Measurements from ENCODE around the gene CRY1.
A peak's percentile ranks its signal among the peaks of the same experiment; 100 is the strongest.
"Not testable (repeated sequence)": the region's sequence is repeated elsewhere in the genome, so short reads cannot be mapped to it uniquely, and the experiment has no call there.

The CRY1 gene

GRCh38 chr12:106997916-106998315 is 95.4 kb downstream of the CRY1 start:
- DNase-seq: no peak

DNA sequence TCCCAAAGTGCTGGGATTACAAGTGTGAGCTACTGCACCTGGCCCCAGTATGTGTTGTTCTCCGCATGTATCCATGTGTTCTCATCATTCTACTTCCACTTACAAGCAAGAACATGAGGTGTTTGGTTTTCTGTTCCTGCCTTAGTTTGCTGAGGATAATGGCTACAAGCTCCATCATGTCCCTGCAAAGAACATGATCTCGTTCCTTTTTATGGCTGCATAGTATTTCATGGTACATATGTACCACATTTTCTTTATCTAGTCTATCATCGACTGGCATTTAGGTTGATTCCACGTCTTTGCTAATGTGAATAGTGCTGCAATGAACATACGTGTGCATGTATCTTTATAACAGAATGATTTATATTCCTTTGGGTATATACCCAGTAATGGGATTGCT is 97.2 kb downstream of the CRY1 start:
- not testable (repeated sequence) for DNase-seq

DNA sequence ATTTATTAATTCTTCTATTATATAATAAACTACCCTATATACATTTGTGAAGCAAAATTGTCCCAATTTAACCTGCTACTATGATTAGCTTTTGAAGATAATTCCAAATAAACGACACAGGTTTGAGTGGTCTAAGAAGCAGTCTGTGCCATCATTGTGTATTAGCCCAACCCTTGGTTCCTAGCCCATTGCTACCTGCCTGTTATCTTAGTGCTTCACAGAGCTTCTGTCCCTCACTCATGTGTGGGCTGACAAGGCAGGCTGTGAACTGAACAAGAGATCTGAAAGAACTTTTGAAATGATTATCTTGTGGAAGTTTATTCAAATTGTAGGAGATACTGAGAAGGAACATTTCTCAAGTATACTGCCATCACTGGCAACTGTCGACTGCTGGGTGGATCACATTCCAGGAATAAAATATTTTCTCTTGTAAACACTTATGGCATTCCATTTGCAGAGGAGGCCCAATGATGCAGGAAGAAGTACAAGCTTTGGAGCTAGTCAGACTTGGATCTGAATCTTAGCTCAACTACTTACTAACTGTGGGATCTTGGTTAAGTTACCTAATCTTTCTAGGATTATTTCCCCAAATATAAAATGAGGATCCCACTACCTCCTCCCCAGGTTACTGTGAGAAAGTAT is 98.6 kb downstream of the CRY1 start:
- no peak for DNase-seq

GRCh38 chr12:106987846-106988245 is 105.5 kb downstream of the CRY1 start:
- DNase-seq: no peak

DNA sequence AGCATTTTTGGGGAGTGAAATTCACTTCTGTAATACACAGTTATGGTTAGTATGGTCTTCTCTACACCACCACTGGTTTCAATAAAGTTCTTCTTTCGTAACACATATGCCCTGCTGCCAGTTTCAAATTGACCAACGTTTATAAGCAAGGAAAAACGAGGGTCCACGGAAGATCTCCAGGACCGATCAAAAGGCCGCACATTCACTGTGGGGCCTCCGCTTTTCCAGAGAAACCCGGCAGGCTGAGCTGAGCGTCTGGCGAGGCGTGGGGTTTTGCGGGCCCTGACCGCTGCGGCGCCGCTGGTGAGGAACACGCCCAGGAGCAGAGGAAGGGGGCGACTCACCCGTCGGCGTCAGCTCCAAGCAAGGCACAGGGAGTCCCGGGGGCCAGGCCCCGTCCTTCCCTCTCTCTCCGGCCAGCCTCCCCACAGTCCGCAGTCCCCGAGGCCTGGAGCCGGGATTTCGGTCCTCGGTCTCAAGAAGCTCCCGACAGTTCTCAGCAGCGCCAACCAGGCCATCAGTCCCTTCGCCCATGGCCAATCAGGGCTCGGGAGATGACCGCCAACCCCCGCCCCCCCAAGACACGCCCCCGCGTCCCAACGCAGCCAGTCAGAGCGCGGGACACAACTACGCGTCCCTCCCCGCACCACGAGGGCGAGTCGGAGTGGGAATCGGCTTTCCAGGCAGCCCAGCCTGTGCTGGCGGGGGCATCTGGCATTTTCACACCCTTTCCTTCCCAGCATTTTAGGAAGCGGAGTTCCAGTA is 106.5 kb downstream of the CRY1 start, which contains the start of gene MTERF2:
MTERF2 (minus strand) TSS at position 522 of the 765 bp plus-strand sequence. CDS start 8,432 bp downstream, outside the sequence.
- peak; percentile 80 for DNase-seq

DNA sequence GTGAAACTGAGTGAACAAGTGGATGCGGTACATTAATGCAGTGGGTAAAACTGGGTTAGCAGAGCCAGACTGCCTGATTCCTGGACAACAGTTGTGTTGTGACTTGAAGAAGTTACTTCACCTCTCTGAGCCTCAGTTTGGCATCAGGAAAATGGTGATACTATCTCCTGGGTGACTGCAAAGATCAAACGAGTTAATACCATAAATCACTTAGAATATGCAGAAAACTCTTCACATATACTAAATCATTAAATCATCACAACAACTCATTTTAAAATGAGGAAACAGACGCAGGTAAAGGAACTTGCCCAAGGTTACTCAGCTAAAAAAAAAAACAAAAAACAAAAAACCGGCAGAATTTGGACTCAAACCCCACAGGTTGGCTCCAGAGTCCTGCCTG is 107.2 kb downstream of the CRY1 start:
- no peak for DNase-seq

DNA sequence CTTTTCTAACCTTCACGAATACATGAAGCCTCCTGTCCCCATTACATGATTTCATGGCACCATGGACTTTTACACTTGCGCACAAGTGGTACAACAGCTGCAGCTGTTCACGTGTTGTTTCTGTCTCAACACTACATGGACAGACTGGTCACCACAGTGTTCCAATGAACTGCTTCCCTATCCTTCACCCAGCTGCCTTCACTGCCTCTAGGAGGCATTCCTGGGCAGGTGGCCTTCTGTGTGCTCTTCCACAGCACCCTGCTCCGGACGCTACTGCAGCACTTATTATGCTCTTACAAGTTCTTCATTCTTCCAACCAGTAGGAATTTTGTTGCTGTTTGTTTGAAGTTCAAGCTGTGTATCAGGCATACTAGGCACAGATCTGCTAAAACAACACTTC is 107.9 kb downstream of the CRY1 start:
- DNase-seq: no peak

DNA sequence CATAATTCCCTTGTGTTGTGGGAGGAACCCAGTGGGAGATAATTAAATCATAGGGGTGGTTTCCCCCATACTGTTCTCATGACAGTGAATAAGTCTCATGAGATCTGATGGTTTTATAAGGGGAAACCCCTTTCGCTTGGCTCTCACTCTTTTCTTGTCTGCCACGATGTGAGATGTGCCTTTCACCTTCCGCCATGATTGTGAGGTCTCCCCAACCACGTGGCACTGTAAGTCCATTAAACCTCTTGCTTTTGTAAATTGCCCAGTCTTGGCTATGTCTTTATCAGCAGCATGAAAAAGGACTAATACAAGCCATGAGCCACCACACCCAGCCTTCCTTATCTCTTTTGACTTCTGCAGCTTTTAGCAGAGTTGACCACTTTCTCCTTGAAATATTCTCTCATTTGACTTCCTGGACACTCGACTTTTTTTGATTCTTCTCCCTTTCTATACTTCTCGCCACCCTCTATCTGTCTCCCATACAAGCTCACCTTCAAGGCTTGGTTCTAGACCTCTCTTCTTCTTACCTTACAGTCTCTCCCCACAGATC is 108.7 kb downstream of the CRY1 start:
- no peak for DNase-seq

- no peak for DNase-seq
Measured at GRCh38 chr12:106982229-106982628, 111.1 kb downstream of the CRY1 start.

- DNase-seq: no peak
Measured at GRCh38 chr12:106981788-106982187, 111.6 kb downstream of the CRY1 start.

DNA sequence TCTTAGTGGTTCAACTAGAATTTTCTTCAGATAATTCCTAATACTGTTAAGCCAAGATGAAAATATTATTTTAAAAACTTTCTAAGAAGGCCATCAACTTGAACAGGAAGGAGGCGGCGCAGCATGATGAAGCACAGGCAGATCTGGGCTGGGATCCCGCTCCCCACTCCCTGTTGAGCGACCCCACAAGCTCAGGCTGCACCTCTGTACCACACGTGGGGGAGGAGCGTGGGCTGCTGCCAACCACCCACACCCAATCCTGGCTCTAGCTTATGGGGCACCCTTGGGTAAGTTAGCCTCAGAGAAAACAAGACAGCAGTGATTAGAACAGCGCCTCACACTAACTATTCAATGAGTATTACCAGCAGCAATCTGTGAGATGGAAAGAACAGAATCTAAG is 112.4 kb downstream of the CRY1 start:
- no peak for DNase-seq

DNA sequence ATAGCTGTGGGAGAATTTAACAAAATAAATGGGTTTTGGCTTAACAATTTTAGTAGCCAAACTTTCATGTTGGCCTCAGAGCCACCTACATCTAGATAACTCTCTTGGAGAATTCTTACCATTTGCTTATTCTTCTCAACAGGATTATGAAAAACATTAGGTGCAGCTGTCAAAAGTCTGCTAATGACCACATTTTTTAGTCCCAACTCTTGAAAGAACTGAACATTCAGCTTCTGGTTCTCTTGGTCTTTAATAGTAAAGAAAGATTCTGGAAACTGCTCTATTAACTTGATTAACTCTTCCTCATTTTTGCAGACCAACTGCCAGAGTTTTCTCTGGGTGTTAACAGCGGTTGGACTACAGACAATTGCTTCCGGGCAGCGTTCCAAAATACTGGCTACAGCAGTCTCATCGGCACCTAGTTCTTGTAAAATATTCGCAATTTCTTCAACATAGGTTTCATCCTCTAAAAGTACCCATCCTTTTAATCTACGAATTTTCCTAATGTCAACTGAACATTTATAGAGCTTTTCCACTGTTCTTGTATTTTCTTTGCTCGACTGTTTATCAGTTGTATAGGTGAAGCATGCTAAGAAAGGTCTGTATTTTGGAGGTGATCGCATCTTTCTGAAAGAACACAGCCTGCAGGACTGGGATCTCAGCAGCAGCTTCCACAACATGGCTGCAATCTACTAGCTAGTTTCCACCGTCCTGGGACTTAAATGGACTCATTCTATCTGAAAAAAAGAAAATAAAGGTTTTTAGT is 115.1 kb downstream of the CRY1 start:
- DNase-seq: no peak

DNA sequence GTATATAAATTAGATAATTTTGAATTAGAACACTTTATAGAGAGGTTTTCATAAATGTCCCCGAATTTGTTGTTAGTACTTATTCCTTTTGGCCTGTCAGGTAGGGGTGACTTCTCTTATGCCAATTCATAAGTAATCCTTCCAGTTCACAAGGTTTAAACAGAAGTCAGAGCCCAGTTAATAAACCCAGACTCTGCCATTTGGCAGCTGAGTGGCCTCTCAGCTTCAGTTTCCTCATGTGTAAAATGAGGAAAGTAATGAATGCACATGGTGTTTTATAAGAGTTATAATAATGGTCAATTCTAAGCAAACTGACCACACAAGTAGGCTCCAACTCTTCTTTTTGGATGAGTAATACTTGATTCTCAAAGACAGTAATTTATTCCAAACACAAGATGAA is 116.7 kb downstream of the CRY1 start:
- DNase-seq: no peak

GRCh38 chr12:106975993-106976658 is 117.2 kb downstream of the CRY1 start:
- DNase-seq: no peak

DNA sequence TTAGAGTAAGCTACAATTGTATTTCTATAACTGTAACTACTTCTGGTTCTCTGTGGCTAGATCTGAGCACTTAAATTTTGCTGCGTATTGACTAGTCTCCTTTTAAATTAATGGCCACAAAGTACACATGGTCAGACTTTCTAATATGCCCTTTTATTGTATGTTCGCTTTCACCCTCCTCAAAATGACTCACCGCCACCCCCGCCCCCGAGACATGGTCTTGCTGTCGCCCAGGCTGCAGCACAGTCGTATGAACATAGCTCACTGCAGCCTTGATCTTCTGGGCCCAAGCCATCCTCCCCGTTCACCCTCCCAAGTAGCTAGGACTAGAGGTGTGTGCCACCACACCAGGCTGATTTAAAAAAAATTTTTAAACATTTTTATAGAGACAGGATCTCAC is 118.3 kb downstream of the CRY1 start:
- DNase-seq: no peak

GRCh38 chr12:106974511-106974910 is 118.8 kb downstream of the CRY1 start:
- DNase-seq: no peak

- DNase-seq: no peak
Measured at GRCh38 chr12:106973545-106973944, 119.8 kb downstream of the CRY1 start.

- DNase-seq: no peak
Measured at GRCh38 chr12:106971065-106971464, 122.3 kb downstream of the CRY1 start.

DNA sequence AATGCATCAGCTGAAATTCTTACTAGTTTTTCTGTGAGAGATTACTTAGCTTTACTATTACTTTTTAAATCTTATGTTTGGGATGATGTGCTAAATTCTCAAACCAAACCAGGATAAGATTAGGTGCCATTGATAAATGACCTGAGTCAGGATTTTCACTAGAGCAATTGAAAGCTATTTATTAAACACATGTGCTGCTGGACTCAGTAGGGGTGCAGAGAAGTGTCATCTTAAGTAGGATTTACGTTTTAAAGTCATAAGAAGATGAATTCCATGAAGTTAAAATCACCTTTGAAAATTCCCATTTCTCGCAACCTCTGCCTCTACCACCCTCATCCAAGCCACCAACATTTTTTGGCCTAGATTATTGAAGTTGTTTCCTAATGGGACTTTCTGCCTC is 128.8 kb downstream of the CRY1 start:
- DNase-seq: no peak

GRCh38 chr12:106962286-106962685 is 131.1 kb downstream of the CRY1 start:
- DNase-seq: no peak

DNA sequence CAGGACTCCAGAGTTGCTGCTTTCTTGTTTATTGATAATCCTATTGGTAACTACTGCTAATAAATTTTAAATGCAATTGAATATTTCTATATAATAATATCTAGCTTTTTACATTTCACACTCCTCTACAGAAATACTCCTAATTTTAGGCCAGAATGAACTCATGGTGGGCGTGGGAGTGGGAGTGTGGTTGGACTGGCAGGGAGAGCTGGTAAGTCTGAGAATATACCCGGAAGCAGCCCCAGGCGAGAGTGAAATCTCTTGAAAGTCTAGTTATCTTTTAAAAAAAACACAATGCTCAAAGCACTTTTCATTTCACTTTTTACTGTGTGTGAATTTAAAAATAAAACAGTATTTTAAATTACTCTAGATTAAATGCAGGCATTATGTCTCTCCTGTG is 132.9 kb downstream of the CRY1 start:
- DNase-seq: no peak

DNA sequence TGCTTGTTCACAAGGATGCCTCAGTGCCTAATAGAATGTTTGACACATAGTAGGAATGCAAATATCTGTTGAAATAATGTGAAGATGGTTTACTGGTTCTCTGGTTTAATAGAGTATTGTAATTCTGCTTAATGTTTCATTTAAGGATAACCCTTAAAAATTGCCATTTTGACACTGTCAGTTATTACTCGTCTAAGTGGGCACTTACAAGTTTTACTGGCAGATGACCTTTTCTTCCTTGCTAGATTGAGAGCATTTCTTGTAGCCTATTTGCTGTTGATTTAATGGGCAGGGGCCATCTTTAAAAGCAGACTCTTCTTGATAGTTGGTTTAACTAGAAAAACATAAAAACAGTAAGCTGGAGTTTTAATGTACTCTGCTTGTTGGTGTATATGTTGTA is 135.8 kb downstream of the CRY1 start:
- no peak for DNase-seq

- peak; percentile 58 for DNase-seq
Measured at GRCh38 chr12:106956048-106956578, 137.2 kb downstream of the CRY1 start.

Measured in effector CD8-positive, alpha-beta T cell (primary cell).